Measurements from ENCODE around the gene N4BP2L2.

DNA sequence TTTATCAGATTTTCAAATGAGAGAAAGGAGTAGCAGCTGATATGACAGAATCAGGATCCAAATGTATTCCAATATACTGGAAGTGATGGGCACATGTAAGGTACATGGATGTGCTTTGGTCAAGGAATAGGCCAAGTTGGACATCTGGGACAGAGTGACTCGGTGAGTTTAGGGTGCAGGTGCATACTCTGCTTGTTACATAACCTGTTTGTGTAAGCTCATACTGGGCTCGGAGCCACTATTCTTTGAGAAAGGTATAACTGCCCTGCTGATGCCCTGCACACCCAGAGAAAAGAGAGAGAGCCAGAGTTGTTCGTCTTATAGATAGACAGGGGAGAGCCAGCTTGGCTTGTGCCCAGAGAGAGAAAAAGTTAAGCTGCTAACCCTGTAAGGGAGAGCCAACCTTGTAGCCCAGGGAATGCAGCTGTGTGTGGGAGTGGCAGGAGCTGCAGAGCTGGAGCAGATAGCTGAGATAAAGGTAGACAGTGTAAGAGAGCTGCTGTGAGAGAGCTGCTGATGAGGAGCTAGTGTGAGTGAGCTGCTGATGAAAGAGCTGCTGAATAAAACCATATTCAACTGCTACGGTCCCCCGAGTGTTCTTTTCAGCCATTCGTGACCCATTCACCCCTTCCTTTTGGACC, 70.0 kb downstream of the N4BP2L2 start:
- TF ChIP-seq POLR2AphosphoS5 (IDR thresholded peaks at IDR 0.05; ENCODE audit: borderline replicate concordance, low read depth, low read length) (no peak), EZH2 (IDR thresholded peaks at IDR 0.05) (no peak), FOXP2 (optimal IDR thresholded peaks at IDR 0.05; ENCODE audit: control extremely low read depth, extremely low read length, insufficient read depth) (no peak)
